Measurements from ENCODE around the gene PSD2. TPM values are rescaled to one million over a fixed set of nuclear protein-coding genes. Genes with fewer than 3 reads are reported as not detected.

Gene PSD2
- total RNA-seq, 1 donor from 2014 or later, result 0.68 TPM

DNA sequence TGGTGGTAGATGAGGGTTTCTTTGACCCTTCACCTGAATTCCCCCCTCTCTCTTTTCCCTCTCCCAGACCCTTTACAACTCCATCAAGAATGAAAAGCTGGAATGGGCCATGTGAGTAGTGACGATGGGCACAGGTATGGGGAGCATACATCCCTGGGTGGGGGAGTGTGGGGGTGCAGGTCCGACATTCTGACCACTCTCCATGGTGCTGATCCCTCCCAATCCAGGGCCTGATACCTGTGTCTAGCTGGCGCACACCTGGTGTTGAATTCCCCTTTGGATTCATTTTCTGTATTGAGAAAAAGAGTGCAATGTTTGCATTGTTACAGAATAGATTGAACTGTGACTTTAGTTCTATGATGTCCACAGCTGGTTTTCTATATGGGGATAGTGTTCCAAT lies 40.0 kb downstream of the PSD2 start:
- no peak for TF ChIP-seq CTCF (conservative IDR thresholded peaks at IDR 0.05)

DNA sequence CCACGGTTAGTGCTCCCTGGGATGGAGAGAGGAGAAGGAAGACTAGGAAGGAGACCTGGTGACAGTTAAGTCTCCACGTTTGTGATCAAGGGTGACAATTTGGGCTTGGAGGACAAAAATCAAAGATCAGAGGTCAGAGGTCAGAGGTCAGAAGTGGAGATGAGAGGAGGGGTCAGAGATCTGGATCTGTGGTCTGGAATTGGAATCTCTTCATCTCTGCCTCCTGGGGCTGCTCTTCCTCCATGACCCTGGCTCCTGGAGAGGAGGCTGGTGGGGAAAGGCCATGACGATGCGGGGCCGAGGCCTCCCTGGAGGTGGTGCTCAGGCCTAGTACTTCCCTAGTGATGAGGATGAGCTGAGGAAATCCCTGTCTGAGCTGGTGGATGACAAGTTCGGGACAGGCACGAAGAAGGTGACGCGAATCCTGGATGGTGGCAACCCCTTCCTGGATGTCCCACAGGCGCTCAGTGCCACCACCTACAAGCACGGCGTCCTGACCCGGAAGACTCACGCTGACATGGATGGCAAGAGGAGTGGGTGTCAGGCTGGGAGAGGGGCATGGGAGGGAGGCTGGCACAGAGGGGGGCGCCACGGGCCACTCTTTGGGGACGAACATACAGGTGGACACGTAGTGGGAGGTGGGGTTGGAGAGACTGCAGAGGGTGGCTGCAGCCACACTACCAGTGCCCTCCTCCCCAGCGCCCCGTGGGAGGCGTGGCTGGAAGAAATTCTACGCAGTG lies 41.0 kb downstream of the PSD2 start:
- Mint-ChIP-seq H3K4me1 (no peaks in the 10 kb centered on the region), H3K9me3 (no peaks in the 10 kb centered on the region), H3K27me3 (ENCODE audit: low read depth) (peaks cover 38% of the 10 kb centered on the region), H3K4me3 (no peak overlapping the region), H3K36me3 (ENCODE audit: low read depth) (no peaks in the 10 kb centered on the region), H3K27ac (ENCODE audit: unreplicated experiment) (no peak overlapping the region)
- no peak for TF ChIP-seq CTCF (conservative IDR thresholded peaks at IDR 0.05)
- no peak for DNase-seq (ENCODE audit: low read depth, low spot score)

More for the DNA sequence above, 40.0 kb downstream of the PSD2 start:
- Mint-ChIP-seq H3K4me1 (no peaks in the 10 kb centered on the region), H3K9me3 (no peaks in the 10 kb centered on the region), H3K27ac (ENCODE audit: unreplicated experiment) (no peak overlapping the region), H3K27me3 (ENCODE audit: low read depth) (peaks cover 46% of the 10 kb centered on the region), H3K36me3 (ENCODE audit: low read depth) (no peaks in the 10 kb centered on the region), H3K4me3 (no peak overlapping the region)
- DNase-seq (ENCODE audit: low read depth, low spot score), result no peak

DNA sequence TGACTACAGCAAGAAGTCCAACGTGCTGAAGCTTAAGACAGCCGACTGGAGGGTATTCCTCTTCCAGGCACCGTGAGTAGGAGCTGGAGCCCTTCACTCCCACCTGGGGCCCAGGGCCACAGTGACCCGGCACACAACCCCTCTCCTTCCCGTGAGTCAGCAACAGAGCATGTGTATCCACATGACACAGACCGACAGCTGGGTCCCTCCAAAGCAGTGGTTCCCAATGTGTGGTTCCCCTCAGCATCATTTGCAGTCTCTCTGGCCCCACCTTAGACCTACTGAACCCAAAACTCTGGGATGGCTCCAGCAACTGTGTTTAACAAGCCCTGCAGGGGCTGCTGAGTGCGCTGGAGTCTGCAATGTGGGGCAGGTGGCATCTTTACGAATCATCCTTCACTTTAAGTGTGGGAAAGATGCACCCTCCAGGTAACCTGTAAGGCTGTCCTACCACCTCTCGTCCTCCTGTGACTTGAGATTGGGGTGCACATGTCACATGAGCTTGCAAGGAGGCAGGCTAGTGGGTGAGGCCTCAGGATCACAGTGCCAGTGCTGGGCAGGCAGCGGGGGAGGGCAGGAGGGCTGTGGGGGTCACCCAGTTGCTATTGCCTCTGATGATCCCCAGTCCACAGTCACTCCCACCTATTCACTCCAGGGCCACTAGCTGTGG lies 42.2 kb downstream of the PSD2 start:
- no peak for TF ChIP-seq CTCF (conservative IDR thresholded peaks at IDR 0.05)

DNA sequence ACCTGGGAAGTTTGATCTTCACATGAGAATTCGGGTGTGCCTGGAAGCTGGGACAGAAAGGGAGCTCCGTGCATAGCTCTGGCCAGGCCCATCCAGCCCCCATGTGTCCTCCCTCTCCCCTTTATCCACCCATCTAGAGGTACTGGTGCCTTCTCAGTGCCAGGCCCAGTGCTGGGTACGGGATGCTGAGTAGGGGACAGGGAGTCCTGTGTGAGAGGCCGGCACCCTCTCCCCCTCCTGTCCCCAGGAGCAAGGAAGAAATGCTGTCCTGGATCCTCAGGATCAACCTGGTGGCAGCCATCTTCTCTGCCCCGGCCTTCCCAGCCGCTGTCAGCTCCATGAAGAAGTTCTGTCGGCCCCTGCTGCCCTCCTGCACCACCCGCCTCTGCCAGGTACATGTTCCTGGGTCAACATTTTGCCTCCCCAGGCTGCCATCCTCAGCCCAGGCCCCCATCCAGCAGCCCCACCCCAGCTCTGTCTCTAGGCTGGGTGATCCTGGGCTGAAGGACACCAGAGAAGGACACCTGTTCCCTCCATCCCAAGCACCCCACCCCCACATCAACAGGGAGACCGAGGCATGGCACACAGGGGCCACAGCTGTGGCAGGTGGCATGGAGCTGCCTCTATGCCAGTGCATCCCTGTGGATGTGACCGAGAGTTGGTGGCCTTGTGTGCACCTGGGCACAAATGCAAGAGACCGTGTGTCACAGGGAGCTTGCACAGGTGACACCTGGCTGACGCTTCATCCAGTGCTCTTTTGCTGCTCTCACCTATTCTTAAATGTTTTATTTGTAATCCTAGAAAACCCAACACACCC lies 43.0 kb downstream of the PSD2 start:
- Mint-ChIP-seq H3K27me3 (ENCODE audit: low read depth) (peaks cover 25% of the 10 kb centered on the region), H3K36me3 (ENCODE audit: low read depth) (no peaks in the 10 kb centered on the region), H3K9me3 (no peaks in the 10 kb centered on the region), H3K27ac (ENCODE audit: unreplicated experiment) (no peak overlapping the region), H3K4me1 (no peaks in the 10 kb centered on the region), H3K4me3 (no peak overlapping the region)
- TF ChIP-seq CTCF (conservative IDR thresholded peaks at IDR 0.05), result no peak
- DNase-seq (ENCODE audit: low read depth, low spot score), result no peak

More for the DNA sequence above, 42.2 kb downstream of the PSD2 start:
- DNase-seq (ENCODE audit: low read depth, low spot score), result no peak
- Mint-ChIP-seq H3K4me3 (no peak overlapping the region), H3K36me3 (ENCODE audit: low read depth) (no peaks in the 10 kb centered on the region), H3K27ac (ENCODE audit: unreplicated experiment) (no peak overlapping the region), H3K27me3 (ENCODE audit: low read depth) (peaks cover 28% of the 10 kb centered on the region), H3K9me3 (no peaks in the 10 kb centered on the region), H3K4me1 (no peaks in the 10 kb centered on the region)

GRCh38 chr5:139839232-139839815 lies 43.7 kb downstream of the PSD2 start:
- no peak for DNase-seq (ENCODE audit: low read depth, low spot score)
- H3K4me1 Mint-ChIP-seq, result no peaks in the 10 kb centered on the region
- no peak overlapping the region for H3K27ac Mint-ChIP-seq (ENCODE audit: unreplicated experiment)
- H3K36me3 Mint-ChIP-seq (ENCODE audit: low read depth), result no peaks in the 10 kb centered on the region
- H3K27me3 Mint-ChIP-seq (ENCODE audit: low read depth), result peaks cover 22% of the 10 kb centered on the region
- H3K4me3 Mint-ChIP-seq, result no peak overlapping the region
- no peak for TF ChIP-seq CTCF (conservative IDR thresholded peaks at IDR 0.05)
- no peaks in the 10 kb centered on the region for H3K9me3 Mint-ChIP-seq

Measured in neural crest cell (in vitro differentiated cells).